GM10266 (cell line): ENCODE measurements around the gene CDX1.

Experiments
- DNase-seq: peaks from one replicate; pipeline ENCODE4 v3.0.0; 2012; ENCODE audit errors: extremely low spot score
- TF ChIP-seq, protein P1 (sequence below): IDR thresholded peaks from 2 replicates; pipeline ENCODE4 v1.5.1; 2012; ENCODE audit warnings: mild to moderate bottlenecking, low read depth; ENCODE audit not compliant: control insufficient read depth, insufficient read depth; ENCODE audit errors: missing control alignments

The CDX1 gene

DNA sequence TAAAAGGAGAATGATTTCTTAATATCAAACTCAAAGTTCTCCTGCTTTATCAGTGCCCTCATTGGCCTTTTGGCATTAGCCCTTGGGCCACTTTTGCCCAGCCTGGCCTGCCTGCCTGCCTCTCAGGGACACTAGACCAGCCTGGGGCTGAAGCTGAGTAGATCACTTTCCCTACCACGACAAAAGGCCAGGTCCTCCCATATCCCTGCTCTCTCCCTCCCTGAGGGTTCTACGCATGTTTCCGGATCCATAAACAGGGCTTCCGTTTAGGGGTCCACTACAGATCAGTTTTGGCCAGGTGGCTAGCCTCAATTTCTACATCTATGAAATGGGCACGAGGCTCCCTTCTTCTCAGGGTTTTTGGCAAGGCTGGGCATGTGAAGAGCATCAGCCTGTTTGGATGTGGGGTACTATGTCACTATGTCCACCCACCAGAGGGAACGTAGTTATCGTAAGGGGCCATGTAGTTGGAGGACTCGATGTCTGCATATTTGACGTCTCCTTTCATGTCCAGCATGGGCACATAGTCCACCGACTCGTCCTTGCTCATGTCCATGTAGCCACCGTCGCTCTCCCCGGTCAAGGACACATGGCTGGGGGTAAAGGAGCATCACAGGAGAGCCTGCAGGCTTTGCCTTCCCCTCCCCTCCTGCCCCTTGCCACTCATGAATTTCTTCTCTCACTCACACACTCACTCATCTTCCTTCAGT is 45.0 kb upstream of the CDX1 start:
- TF ChIP-seq, protein P1, sequence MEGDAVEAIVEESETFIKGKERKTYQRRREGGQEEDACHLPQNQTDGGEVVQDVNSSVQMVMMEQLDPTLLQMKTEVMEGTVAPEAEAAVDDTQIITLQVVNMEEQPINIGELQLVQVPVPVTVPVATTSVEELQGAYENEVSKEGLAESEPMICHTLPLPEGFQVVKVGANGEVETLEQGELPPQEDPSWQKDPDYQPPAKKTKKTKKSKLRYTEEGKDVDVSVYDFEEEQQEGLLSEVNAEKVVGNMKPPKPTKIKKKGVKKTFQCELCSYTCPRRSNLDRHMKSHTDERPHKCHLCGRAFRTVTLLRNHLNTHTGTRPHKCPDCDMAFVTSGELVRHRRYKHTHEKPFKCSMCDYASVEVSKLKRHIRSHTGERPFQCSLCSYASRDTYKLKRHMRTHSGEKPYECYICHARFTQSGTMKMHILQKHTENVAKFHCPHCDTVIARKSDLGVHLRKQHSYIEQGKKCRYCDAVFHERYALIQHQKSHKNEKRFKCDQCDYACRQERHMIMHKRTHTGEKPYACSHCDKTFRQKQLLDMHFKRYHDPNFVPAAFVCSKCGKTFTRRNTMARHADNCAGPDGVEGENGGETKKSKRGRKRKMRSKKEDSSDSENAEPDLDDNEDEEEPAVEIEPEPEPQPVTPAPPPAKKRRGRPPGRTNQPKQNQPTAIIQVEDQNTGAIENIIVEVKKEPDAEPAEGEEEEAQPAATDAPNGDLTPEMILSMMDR, result no peak

GRCh38 chr5:150122158-150122510 is 44.4 kb upstream of the CDX1 start:
- TF ChIP-seq, protein P1, result peak; percentile 73
- peak; percentile 85 for DNase-seq

More for the DNA sequence above, 45.0 kb upstream of the CDX1 start:
- DNase-seq, result no peak

GRCh38 chr5:150122536-150123481 is 43.8 kb upstream of the CDX1 start:
- no peak for DNase-seq
- TF ChIP-seq, protein P1, result no peak

DNA sequence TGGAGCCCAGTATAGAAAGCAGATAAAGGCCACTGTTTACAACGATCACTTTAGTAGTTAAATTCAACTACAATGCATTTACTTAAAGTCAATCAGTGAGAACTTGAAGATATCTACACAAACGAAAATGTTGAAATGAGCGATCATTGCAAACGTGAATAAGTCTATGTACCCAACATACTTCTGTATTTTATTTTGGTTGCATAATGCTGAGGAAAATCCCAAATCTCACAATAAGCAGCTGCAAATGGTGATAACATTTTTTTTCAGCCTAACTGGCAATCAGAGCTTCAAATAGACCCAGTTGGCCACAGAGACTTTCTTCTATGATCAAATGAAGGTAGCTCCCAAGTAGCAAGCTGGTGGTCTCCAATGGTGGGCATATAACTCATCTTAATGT is 43.0 kb upstream of the CDX1 start:
- no peak for DNase-seq
- TF ChIP-seq, protein P1, result no peak

DNA sequence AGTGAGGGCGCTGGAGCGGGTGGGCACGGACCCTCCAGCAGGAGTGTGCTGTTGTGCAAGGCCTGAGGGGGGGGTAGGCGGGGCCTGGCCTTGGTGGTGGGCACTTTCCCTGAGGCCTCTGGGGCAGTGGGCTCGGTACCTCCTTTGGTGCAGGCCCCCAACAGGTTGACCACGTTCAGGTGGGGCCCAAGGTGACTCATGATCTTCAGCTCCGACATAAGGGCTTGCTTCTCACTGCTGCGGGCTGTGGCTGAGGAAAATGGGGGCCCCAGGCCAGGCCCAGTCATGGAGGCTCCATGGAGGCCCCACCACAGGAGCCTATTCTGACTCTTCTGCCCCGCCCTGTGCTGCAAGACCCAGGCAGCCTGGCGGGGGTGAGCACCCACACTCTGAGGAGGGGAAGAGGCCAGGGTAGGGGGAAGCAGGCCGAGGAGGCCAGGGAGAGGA is 42.4 kb upstream of the CDX1 start:
- DNase-seq, result no peak
- TF ChIP-seq, protein P1, result no peak

DNA sequence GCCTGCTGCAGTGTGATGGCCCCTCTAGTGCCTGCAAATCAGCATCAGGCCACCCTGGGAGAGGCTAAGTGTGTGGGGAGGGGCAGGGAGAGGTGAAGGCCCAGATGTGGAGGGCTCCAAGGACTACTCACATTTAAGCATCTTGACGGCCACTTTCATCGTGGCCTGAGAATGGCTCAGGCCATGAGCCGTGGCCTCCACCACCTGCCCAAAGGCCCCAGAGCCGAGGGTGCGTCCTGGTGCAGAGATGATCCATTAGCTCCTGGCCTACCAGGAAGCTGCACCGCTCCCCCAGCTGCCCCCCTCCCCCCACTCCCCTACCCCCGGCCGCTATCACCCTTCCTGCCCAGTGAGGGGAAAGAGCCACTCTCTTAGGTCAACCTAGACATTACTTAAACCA is 42.0 kb upstream of the CDX1 start:
- DNase-seq, result no peak
- TF ChIP-seq, protein P1, result no peak

GRCh38 chr5:150125334-150125733 is 41.2 kb upstream of the CDX1 start:
- TF ChIP-seq, protein P1, result no peak
- DNase-seq, result no peak
